ENCODE results near the gene ROCK2. TPM values are rescaled to one million over a fixed set of nuclear protein-coding genes. Genes with fewer than 3 reads are reported as not detected.

The ROCK2 gene
- total RNA-seq, 4 donors from 2014 or later, result 51.0 to 75.9 (median 67.6) TPM

DNA sequence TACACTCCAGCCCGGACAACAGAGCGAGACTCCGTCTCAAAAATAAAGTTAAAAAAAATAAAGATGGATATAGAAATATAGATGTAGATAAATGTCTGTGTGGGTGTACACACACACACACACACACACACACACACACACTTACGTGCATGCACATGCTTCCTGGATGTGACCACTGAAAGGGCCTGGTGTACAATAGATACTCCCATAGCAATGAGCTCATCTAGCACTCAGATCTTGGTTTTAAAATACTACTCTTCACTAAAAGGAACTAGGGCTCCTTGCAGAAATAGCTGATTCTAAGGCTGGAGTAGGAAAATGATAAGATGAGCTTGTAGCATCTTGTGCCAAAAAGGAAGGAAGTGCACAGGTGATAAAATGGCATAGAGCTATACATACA lies 39.1 kb downstream of the ROCK2 start:
- Histone ChIP-seq H3K36me3 (no peaks in the 10 kb centered on the region), H3K4me1 (peaks cover 0 to 7% (median 0%) of the 10 kb centered on the region in 4 donors), H3K9me3 (no peaks in the 10 kb centered on the region), H3K27me3 (no peaks in the 10 kb centered on the region), H3K4me3 (no peak overlapping the region), H3K27ac (no peak overlapping the region)
- no peak for DNase-seq
- TF ChIP-seq, protein P1, sequence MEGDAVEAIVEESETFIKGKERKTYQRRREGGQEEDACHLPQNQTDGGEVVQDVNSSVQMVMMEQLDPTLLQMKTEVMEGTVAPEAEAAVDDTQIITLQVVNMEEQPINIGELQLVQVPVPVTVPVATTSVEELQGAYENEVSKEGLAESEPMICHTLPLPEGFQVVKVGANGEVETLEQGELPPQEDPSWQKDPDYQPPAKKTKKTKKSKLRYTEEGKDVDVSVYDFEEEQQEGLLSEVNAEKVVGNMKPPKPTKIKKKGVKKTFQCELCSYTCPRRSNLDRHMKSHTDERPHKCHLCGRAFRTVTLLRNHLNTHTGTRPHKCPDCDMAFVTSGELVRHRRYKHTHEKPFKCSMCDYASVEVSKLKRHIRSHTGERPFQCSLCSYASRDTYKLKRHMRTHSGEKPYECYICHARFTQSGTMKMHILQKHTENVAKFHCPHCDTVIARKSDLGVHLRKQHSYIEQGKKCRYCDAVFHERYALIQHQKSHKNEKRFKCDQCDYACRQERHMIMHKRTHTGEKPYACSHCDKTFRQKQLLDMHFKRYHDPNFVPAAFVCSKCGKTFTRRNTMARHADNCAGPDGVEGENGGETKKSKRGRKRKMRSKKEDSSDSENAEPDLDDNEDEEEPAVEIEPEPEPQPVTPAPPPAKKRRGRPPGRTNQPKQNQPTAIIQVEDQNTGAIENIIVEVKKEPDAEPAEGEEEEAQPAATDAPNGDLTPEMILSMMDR (IDR thresholded peaks at IDR 0.05), result no peak
- no peak for TF ChIP-seq POLR2A (IDR thresholded peaks at IDR 0.05)

DNA sequence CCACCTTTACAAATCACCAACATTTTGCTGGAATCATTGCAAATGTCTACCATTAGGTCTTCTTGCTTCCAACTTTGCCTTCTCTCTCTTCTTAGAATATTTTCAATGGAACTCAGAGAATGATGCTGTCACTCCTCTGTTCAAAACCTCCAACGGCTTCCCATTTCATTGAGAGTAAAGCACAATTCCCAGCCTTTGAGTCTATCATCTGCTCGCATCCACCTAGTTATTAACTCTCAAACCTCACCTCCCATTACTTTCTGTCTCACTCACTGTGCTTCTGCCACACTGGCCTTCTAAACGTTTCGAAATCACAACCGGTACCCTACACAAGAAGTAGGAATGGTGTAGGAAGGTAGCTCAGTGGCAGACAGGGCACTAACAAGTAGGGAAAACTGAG lies 40.0 kb downstream of the ROCK2 start:
- Histone ChIP-seq H3K9me3 (no peaks in the 10 kb centered on the region), H3K36me3 (no peaks in the 10 kb centered on the region), H3K4me1 (peaks cover 0 to 7% (median 0%) of the 10 kb centered on the region in 4 donors), H3K4me3 (no peak overlapping the region), H3K27ac (no peak overlapping the region), H3K27me3 (no peaks in the 10 kb centered on the region)
- DNase-seq, result no peak
- TF ChIP-seq, protein P1 (IDR thresholded peaks at IDR 0.05), result no peak
- TF ChIP-seq POLR2A (IDR thresholded peaks at IDR 0.05), result no peak

DNA sequence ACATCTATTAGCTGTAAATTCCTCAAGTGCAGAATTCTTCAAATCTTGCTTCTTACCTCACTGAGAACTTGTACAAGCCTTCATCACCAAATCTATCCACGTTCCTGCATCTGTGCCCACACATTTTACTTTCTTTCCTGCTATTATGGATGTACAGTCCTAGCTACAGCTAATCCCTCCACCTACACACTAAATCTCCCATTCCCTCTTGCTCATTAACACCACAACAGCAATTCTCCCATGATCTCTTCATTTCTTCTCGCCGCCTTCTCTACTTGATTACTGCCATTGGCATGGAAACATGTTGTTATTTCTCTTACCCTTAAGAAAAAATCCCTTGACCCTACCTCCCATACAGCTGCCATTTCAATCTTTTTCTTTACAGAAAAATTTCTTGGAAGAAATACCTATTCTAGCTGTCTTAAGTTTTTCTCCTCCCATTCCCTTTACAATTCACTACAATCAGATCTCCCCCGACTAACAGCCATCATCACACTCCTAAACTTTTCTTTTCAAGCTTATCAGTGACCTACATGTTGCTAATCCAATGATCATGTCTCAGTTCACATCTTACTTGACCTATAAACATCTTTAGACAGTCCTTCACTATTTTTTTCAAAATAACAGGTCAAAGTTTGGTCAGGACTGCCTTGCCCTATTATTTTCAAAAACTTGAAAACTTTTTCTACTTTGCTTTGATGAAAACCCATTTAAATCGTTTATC lies 41.0 kb downstream of the ROCK2 start:
- H3K9me3 ChIP-seq, result no peaks in the 10 kb centered on the region
- no peaks in the 10 kb centered on the region for H3K36me3 ChIP-seq
- H3K4me3 ChIP-seq, result no peak overlapping the region
- TF ChIP-seq POLR2A (IDR thresholded peaks at IDR 0.05), result no peak
- H3K27ac ChIP-seq, result no peak overlapping the region
- DNase-seq, result no peak
- H3K27me3 ChIP-seq, result no peaks in the 10 kb centered on the region
- H3K4me1 ChIP-seq, result peaks cover 0 to 7% (median 0%) of the 10 kb centered on the region in 4 donors

DNA sequence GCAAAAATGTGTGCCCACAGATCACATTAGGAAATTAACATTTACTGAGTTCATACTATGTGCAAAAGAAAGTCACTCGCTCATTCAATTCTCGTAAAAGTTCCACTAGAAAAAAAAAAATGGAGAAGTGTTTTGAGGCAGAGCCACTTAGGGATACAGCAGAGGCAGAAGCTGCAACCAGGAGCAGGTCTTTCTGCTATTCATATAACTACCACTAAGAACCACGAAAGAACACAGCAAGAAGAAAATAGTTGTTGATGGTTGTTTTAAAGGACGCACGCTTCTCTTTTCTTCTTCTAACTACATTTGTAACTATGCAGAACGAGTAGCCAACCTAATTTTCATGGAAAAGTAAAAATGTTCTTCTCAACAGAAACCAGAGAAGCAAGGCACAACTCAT lies 45.0 kb downstream of the ROCK2 start:
- Histone ChIP-seq H3K27me3 (no peaks in the 10 kb centered on the region), H3K9me3 (no peaks in the 10 kb centered on the region), H3K4me3 (no peak overlapping the region), H3K27ac (no peak overlapping the region), H3K36me3 (no peaks in the 10 kb centered on the region), H3K4me1 (no peaks in the 10 kb centered on the region)
- TF ChIP-seq POLR2A (IDR thresholded peaks at IDR 0.05), result no peak
- TF ChIP-seq, protein P1 (IDR thresholded peaks at IDR 0.05), result no peak
- DNase-seq, result no peak

DNA sequence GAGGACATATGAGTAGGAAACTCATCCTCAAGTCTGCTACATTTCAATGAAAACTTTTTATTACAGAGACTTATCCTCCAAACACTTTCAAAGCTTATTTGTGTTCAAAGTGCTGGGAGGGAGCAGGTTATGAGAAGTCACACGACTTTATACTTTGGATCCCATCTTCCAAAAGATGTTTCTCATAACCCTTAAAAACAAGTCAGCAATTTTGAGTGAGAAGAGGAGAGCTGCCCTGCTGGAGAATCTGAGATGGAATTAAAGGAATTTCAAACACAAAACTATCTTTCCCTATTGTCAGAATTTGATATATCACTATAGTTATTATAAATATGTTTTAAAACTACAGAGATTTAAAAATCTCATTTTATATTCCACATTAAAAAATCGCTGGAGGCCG lies 45.8 kb downstream of the ROCK2 start:
- no peaks in the 10 kb centered on the region for H3K36me3 ChIP-seq
- DNase-seq, result no peak
- TF ChIP-seq, protein P1 (IDR thresholded peaks at IDR 0.05), result no peak
- no peak for TF ChIP-seq POLR2A (IDR thresholded peaks at IDR 0.05)
- no peaks in the 10 kb centered on the region for H3K27me3 ChIP-seq
- no peak overlapping the region for H3K4me3 ChIP-seq
- H3K27ac ChIP-seq, result no peak overlapping the region
- H3K9me3 ChIP-seq, result no peaks in the 10 kb centered on the region
- H3K4me1 ChIP-seq, result no peaks in the 10 kb centered on the region

DNA sequence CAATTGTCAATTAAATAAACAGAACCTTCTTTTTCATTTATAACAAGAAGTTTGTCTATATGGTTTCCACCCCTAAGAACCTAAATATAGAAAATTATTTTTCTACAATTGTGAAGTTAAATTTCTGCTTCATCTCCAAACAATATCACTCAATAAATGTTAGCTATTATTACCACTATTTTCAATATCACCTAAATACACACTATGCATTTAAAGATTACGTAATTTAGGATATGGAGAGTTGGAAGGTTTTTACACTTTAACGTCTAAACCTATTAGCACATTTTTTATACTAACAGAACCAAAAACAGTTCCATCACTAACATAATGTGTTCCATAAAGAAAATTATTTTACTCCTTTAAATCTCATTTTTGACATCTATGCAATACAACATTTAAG lies 48.0 kb downstream of the ROCK2 start:
- H3K36me3 ChIP-seq, result no peaks in the 10 kb centered on the region
- no peaks in the 10 kb centered on the region for H3K9me3 ChIP-seq
- H3K27ac ChIP-seq, result no peak overlapping the region
- H3K27me3 ChIP-seq, result no peaks in the 10 kb centered on the region
- H3K4me1 ChIP-seq, result no peaks in the 10 kb centered on the region
- no peak for DNase-seq
- no peak overlapping the region for H3K4me3 ChIP-seq
- TF ChIP-seq, protein P1 (IDR thresholded peaks at IDR 0.05), result no peak

Data from Peyer's patch (tissue), 4 donors.